HepG2 (cell line): ENCODE results near the gene SLC25A45. TPM values are rescaled to one million over a fixed set of nuclear protein-coding genes. Genes with fewer than 3 reads are reported as not detected.

Source experiments
- CBFB ChIP-seq: sonication (generic); formaldehyde crosslinking; IDR thresholded peaks from 2 replicates; pipeline ENCODE4 v1.4.0; 2020; ENCODE audit warnings: missing genetic modification reagents
- CBX2 ChIP-seq, 2 experiments: fragments of 200-600 bp in 1 of 2; sonication (generic); formaldehyde crosslinking in 1 of 2; IDR thresholded peaks; 2 replicates each; pipeline versions ENCODE4 v1.7.0 to v1.8.1; 2018 to 2022; ENCODE audit warnings: low read depth in 2 of 2, low read length in 1 of 2, mild to moderate bottlenecking in 1 of 2, missing genetic modification reagents in 1 of 2
- EP300 ChIP-seq, 3 experiments: sonication (generic) in 1 of 3; formaldehyde crosslinking in 1 of 3; IDR thresholded peaks; 2 replicates each; pipeline versions ENCODE4 v1.5.1 to v1.6.1; 2011 to 2020; ENCODE audit warnings: low read depth in 2 of 3, low read length in 2 of 3, borderline replicate concordance in 1 of 3, improper control_type of control experiment in 1 of 3, mild to moderate bottlenecking in 1 of 3, missing genetic modification reagents in 1 of 3, moderate library complexity in 1 of 3
- HNRNPL ChIP-seq: fragments of 200-400 bp; formaldehyde crosslinking; IDR thresholded peaks from 2 replicates; pipeline ENCODE4 v1.6.1; 2017; ENCODE audit warnings: mild to moderate bottlenecking, low read depth, low read length
- NONO ChIP-seq, 2 experiments: fragments of 450-650 bp in 1 of 2; sonication (generic) in 1 of 2; formaldehyde crosslinking in 1 of 2; IDR thresholded peaks in 1 of 2; conservative IDR thresholded peaks in 1 of 2; 2 replicates each; pipeline versions ENCODE4 v1.6.1 to v1.8.0; 2017 to 2022; ENCODE audit warnings: mild to moderate bottlenecking in 1 of 2, missing genetic modification reagents in 1 of 2, moderate library complexity in 1 of 2
- PCBP1 ChIP-seq: fragments of 200-400 bp; formaldehyde crosslinking; IDR thresholded peaks from 2 replicates; pipeline ENCODE4 v1.6.1; 2017; ENCODE audit warnings: mild to moderate bottlenecking, low read depth, low read length, borderline replicate concordance
- SALL1 ChIP-seq: sonication (generic); formaldehyde crosslinking; IDR thresholded peaks from 2 replicates; pipeline ENCODE4 v1.8.0; 2022; ENCODE audit warnings: mild to moderate bottlenecking, missing genetic modification reagents
- SMARCC2 ChIP-seq: fragments of 450-650 bp; IDR thresholded peaks from 2 replicates; pipeline ENCODE4 v1.6.1; 2017; ENCODE audit warnings: antibody characterized with exemption, mild to moderate bottlenecking
- SNAPC5 ChIP-seq: sonication (generic); formaldehyde crosslinking; IDR thresholded peaks from 2 replicates; pipeline ENCODE4 v1.8.1; 2023; ENCODE audit warnings: mild to moderate bottlenecking, missing genetic modification reagents, borderline replicate concordance
- SOX13 ChIP-seq, 3 experiments: fragments of 450-650 bp in 1 of 3; sonication (generic) in 1 of 3; formaldehyde crosslinking in 1 of 3; IDR thresholded peaks in 2 of 3; conservative IDR thresholded peaks in 1 of 3; 2 replicates each; pipeline versions ENCODE4 v1.5.0 to v1.6.1; 2016 to 2020; ENCODE audit warnings: antibody characterized with exemption in 1 of 3, mild to moderate bottlenecking in 1 of 3, missing compliant biosample characterization in 1 of 3, missing genetic modification reagents in 1 of 3, moderate library complexity in 1 of 3
- SOX6 ChIP-seq, 2 experiments: fragments of 450-650 bp in 1 of 2; sonication (generic) in 1 of 2; formaldehyde crosslinking in 1 of 2; IDR thresholded peaks; 2 replicates each; pipeline versions ENCODE4 v1.4.0 to v1.6.1; 2017 to 2020; ENCODE audit warnings: antibody characterized with exemption in 1 of 2, mild to moderate bottlenecking in 1 of 2, missing genetic modification reagents in 1 of 2
- XRCC5 ChIP-seq: fragments of 200-400 bp; formaldehyde crosslinking; optimal IDR thresholded peaks from 2 replicates; pipeline ENCODE3; 2017; ENCODE audit warnings: mild to moderate bottlenecking, low read length
- ZBTB1 ChIP-seq: sonication (generic); formaldehyde crosslinking; IDR thresholded peaks from 2 replicates; pipeline ENCODE4 v1.4.0; 2020; ENCODE audit warnings: missing genetic modification reagents, borderline replicate concordance
- ZNF333 ChIP-seq: sonication (generic); formaldehyde crosslinking; IDR thresholded peaks from 2 replicates; pipeline ENCODE4 v1.4.0; 2020; ENCODE audit warnings: mild to moderate bottlenecking, missing genetic modification reagents, borderline replicate concordance
- ZNF569 ChIP-seq: sonication (generic); formaldehyde crosslinking; IDR thresholded peaks from 2 replicates; pipeline ENCODE4 v1.5.0; 2020; ENCODE audit warnings: mild to moderate bottlenecking, missing genetic modification reagents, moderate library complexity, borderline replicate concordance
- ZNF713 ChIP-seq: sonication (generic); formaldehyde crosslinking; IDR thresholded peaks from 2 replicates; pipeline ENCODE4 v1.4.0; 2020; ENCODE audit warnings: mild to moderate bottlenecking, missing genetic modification reagents
- ZNF766 ChIP-seq: sonication (generic); formaldehyde crosslinking; IDR thresholded peaks from 2 replicates; pipeline ENCODE4 v1.5.0; 2020; ENCODE audit warnings: missing genetic modification reagents, borderline replicate concordance
- ZNF883 ChIP-seq: sonication (generic); formaldehyde crosslinking; IDR thresholded peaks from 2 replicates; pipeline ENCODE4 v1.5.1; 2020; ENCODE audit warnings: mild to moderate bottlenecking, missing genetic modification reagents; ENCODE audit errors: not compliant biosample characterization
- polyA plus RNA-seq, 8 experiments: library from polyadenylated mRNA; depleted of rRNA in 3 of 8; stranded (reverse) in 7 of 8; unstranded in 1 of 8; fragments of >200 nt; fragmentation: Illumina TruSeq in 4 of 8; extraction: Trizol in 4 of 8; gene quantifications; 2 replicates each; pipeline versions ENCODE4 v1.2.1 to v1.2.3, GENCODE V29; 2011 to 2016; ENCODE audit warnings: low read depth in 4 of 8, missing spikeins in 1 of 8, mixed read lengths in 1 of 8; ENCODE audit not compliant: insufficient read depth in 1 of 8
- total RNA-seq, 5 experiments: library from RNA; depleted of rRNA; stranded (reverse); fragments of >200 nt; fragmentation: Illumina TruSeq; extraction: Trizol; gene quantifications; 2 replicates each; pipeline ENCODE4 v1.2.3, GENCODE V29; 2016; ENCODE audit warnings: low read depth in 1 of 5
- TF ChIP-seq, protein P1 (sequence below): sonication (generic); formaldehyde crosslinking; IDR thresholded peaks from 2 replicates; pipeline ENCODE4 v1.8.1; 2023; ENCODE audit warnings: mild to moderate bottlenecking, missing genetic modification reagents
- TF ChIP-seq, protein P2 (sequence below): sonication (generic); formaldehyde crosslinking; IDR thresholded peaks from 2 replicates; pipeline ENCODE4 v1.4.0; 2020; ENCODE audit warnings: missing genetic modification reagents, mild to moderate bottlenecking, borderline replicate concordance
- TF ChIP-seq, protein P3 (sequence below): IDR thresholded peaks from 2 replicates; pipeline ENCODE4 v1.6.1; 2018; ENCODE audit warnings: missing genetic modification reagents

SLC25A45 gene
- total and polyA plus RNA-seq, 2 of the 13 experiments (the other 11 are each of a cell fraction or from before 2014, with no cell fraction given): 1.2 to 3.4 TPM

GRCh38 chr11:65416841-65417701 lies 34.6 kb upstream of the SLC25A45 start (continued):
- TF ChIP-seq, protein P1, sequence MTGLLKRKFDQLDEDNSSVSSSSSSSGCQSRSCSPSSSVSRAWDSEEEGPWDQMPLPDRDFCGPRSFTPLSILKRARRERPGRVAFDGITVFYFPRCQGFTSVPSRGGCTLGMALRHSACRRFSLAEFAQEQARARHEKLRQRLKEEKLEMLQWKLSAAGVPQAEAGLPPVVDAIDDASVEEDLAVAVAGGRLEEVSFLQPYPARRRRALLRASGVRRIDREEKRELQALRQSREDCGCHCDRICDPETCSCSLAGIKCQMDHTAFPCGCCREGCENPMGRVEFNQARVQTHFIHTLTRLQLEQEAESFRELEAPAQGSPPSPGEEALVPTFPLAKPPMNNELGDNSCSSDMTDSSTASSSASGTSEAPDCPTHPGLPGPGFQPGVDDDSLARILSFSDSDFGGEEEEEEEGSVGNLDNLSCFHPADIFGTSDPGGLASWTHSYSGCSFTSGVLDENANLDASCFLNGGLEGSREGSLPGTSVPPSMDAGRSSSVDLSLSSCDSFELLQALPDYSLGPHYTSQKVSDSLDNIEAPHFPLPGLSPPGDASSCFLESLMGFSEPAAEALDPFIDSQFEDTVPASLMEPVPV (CRISPR knock-in tag): 0 out of 2 replicates have a peak, but pooled peaks have one; percentile 43
- TF ChIP-seq HNRNPL: peak; percentile 91
- TF ChIP-seq CBX2 (IDR thresholded peaks at IDR 0.05; ENCODE audit: low read depth, low read length): no peak
- no peak for TF ChIP-seq CBX2 (CRISPR knock-in tag; IDR thresholded peaks at IDR 0.05; ENCODE audit: low read depth)
- TF ChIP-seq PCBP1: 0 out of 2 replicates have a peak, but pooled peaks have one; percentile 30
- TF ChIP-seq SALL1 (CRISPR knock-in tag): peak; percentile 41; the same call in 1 of the 2 replicates
- no peak for TF ChIP-seq ZNF883 (CRISPR knock-in tag)
- TF ChIP-seq SNAPC5 (CRISPR knock-in tag): no peak
- 0 out of 2 replicates have a peak, but pooled peaks have one; percentile 8 for TF ChIP-seq ZNF766 (CRISPR knock-in tag)
- no peak for TF ChIP-seq XRCC5
- TF ChIP-seq SOX13 (IDR thresholded peaks at IDR 0.05): no peak
- TF ChIP-seq SOX13 (CRISPR knock-in tag; conservative IDR thresholded peaks at IDR 0.05 in 1 of 2, IDR thresholded peaks at IDR 0.05 in 1 of 2): peak in 1 of 2 experiments; percentile 49; a peak in 2 of 4 replicates
- TF ChIP-seq SOX6 (IDR thresholded peaks at IDR 0.05): no peak
- TF ChIP-seq SOX6 (CRISPR knock-in tag; IDR thresholded peaks at IDR 0.05): no peak; the same call in 1 of the 2 replicates
- TF ChIP-seq EP300 (IDR thresholded peaks at IDR 0.05; ENCODE audit: low read depth in 2 of 2, low read length in 2 of 2): no peak
- TF ChIP-seq EP300 (CRISPR knock-in tag; IDR thresholded peaks at IDR 0.05; ENCODE audit: borderline replicate concordance): 0 out of 2 replicates have a peak, but pooled peaks have one; percentile 42
- no peak for TF ChIP-seq CBFB (CRISPR knock-in tag)
- TF ChIP-seq ZNF713: no peak
- no peak for TF ChIP-seq NONO (IDR thresholded peaks at IDR 0.05)
- TF ChIP-seq NONO (CRISPR knock-in tag; conservative IDR thresholded peaks at IDR 0.05): no peak
- no peak for TF ChIP-seq ZNF333 (CRISPR knock-in tag)
- no peak for TF ChIP-seq ZBTB1 (CRISPR knock-in tag)
- TF ChIP-seq SMARCC2: no peak
- TF ChIP-seq ZNF569 (CRISPR knock-in tag): no peak
- TF ChIP-seq, protein P2, sequence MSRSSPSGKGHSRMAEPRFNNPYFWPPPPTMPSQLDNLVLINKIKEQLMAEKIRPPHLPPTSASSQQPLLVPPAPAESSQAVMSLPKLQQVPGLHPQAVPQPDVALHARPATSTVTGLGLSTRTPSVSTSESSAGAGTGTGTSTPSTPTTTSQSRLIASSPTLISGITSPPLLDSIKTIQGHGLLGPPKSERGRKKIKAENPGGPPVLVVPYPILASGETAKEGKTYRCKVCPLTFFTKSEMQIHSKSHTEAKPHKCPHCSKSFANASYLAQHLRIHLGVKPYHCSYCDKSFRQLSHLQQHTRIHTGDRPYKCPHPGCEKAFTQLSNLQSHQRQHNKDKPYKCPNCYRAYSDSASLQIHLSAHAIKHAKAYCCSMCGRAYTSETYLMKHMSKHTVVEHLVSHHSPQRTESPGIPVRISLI: 0 out of 2 replicates have a peak, but pooled peaks have one; percentile 18
- TF ChIP-seq, protein P3, sequence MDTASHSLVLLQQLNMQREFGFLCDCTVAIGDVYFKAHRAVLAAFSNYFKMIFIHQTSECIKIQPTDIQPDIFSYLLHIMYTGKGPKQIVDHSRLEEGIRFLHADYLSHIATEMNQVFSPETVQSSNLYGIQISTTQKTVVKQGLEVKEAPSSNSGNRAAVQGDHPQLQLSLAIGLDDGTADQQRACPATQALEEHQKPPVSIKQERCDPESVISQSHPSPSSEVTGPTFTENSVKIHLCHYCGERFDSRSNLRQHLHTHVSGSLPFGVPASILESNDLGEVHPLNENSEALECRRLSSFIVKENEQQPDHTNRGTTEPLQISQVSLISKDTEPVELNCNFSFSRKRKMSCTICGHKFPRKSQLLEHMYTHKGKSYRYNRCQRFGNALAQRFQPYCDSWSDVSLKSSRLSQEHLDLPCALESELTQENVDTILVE (CRISPR knock-in tag): 0 out of 2 replicates have a peak, but pooled peaks have one; percentile 11
